Mammary epithelial cell (primary cell): Measurements from ENCODE around the gene PAM.

ENCODE experiments used
- CTCF ChIP-seq, 2 donors: IDR thresholded peaks in 1 of 2; conservative IDR thresholded peaks in 1 of 2; 2 replicates each; pipeline ENCODE4 v1.5.1; 2011 to 2012; ENCODE audit warnings: inconsistent platforms in 2 of 2, low read length in 2 of 2, mild to moderate bottlenecking in 2 of 2, control low read depth in 1 of 2, low read depth in 1 of 2; ENCODE audit not compliant: insufficient read depth in 1 of 2; ENCODE audit errors: extremely low read depth in 1 of 2
- EZH2 ChIP-seq: IDR thresholded peaks from 2 replicates; pipeline ENCODE4 v1.6.1; 2012; ENCODE audit warnings: low read length, inconsistent platforms, borderline replicate concordance

- TF ChIP-seq EZH2 = no peak
- TF ChIP-seq CTCF (conservative IDR thresholded peaks at IDR 0.05 in 1 of 2, IDR thresholded peaks at IDR 0.05 in 1 of 2; ENCODE audit: extremely low read depth in 1 of 2, insufficient read depth in 1 of 2, low read depth in 1 of 2, low read length in 2 of 2) = no peak
Measured at GRCh38 chr5:102841021-102841420, 85.9 kb downstream of the PAM start.
